HG02623 (cell line): ENCODE data around the gene LRRC10.
"Not testable (repeated sequence)": the region's sequence is repeated elsewhere in the genome, so short reads cannot be mapped to it uniquely, and the experiment has no call there.

ENCODE experiments used
- ATAC-seq: cut with Tn5 transposase; IDR thresholded peaks from one replicate; pipeline ENCODE4 v1.9.1; 2021; ENCODE audit warnings: moderate library complexity; ENCODE audit not compliant: unreplicated experiment

LRRC10 gene

GRCh38 chr12:69620077-69620476 lies 9.4 kb upstream of the LRRC10 start:
- no peak for ATAC-seq

- no peak for ATAC-seq
Measured at GRCh38 chr12:69619050-69619449, 8.3 kb upstream of the LRRC10 start.

GRCh38 chr12:69616025-69616424 lies 5.3 kb upstream of the LRRC10 start:
- no peak for ATAC-seq

- ATAC-seq = no peak
Measured at GRCh38 chr12:69613351-69613750, 2.6 kb upstream of the LRRC10 start.

GRCh38 chr12:69610126-69610525 lies 581 bp downstream of the LRRC10 start:
- ATAC-seq = no peak

GRCh38 chr12:69608114-69608513 lies 2.6 kb downstream of the LRRC10 start:
- ATAC-seq = no peak

GRCh38 chr12:69604275-69604674 lies 6.4 kb downstream of the LRRC10 start:
- ATAC-seq = not testable (repeated sequence)

- ATAC-seq = not testable (repeated sequence)
Measured at GRCh38 chr12:69603556-69603955, 7.2 kb downstream of the LRRC10 start.

- no peak for ATAC-seq
Measured at GRCh38 chr12:69602954-69603353, 7.8 kb downstream of the LRRC10 start.

- no peak for ATAC-seq
Measured at GRCh38 chr12:69601962-69602685, 8.6 kb downstream of the LRRC10 start.

GRCh38 chr12:69600804-69601203 lies 9.9 kb downstream of the LRRC10 start:
- ATAC-seq = no peak

GRCh38 chr12:69598174-69598753 lies 12.4 kb downstream of the LRRC10 start:
- ATAC-seq = no peak

GRCh38 chr12:69595689-69596088 lies 15.0 kb downstream of the LRRC10 start:
- ATAC-seq = no peak

- no peak for ATAC-seq
Measured at GRCh38 chr12:69589082-69589481, 21.6 kb downstream of the LRRC10 start.

GRCh38 chr12:69588527-69588926 lies 22.2 kb downstream of the LRRC10 start:
- ATAC-seq = no peak

GRCh38 chr12:69585189-69586062 lies 25.3 kb downstream of the LRRC10 start, which contains the start of gene CCT2:
CCT2 (plus strand) TSS chr12:69585459; CDS start chr12:69585522, 63 bp downstream.
- peak; percentile 96 for ATAC-seq

- ATAC-seq = no peak
Measured at GRCh38 chr12:69583203-69583602, 27.5 kb downstream of the LRRC10 start.

- ATAC-seq = no peak
Measured at GRCh38 chr12:69580074-69580473, 30.6 kb downstream of the LRRC10 start.

- no peak for ATAC-seq
Measured at GRCh38 chr12:69579029-69579428, 31.7 kb downstream of the LRRC10 start.

- no peak for ATAC-seq
Measured at GRCh38 chr12:69578283-69578682, 32.4 kb downstream of the LRRC10 start.

GRCh38 chr12:69575346-69575745 lies 35.4 kb downstream of the LRRC10 start:
- ATAC-seq = no peak
